Effector memory CD8-positive, alpha-beta T cell (primary cell): ENCODE measurements around the gene TLR6.

Source experiments
- ATAC-seq: fragments of 150-1000 bp; cut with Tn5 transposase; replicated peaks from 2 replicates; pipeline ENCODE4 v1.10.0; 2021; ENCODE audit warnings: mild to moderate bottlenecking, moderate library complexity
- DNase-seq, 3 experiments: peaks; one replicate each; pipeline ENCODE4 v3.0.0; 2021
- H3K27ac Mint-ChIP-seq, 2 donors: one replicate each; pipeline ENCODE4 v1.8.0; 2022; ENCODE audit warnings: mild to moderate bottlenecking in 2 of 2, mixed read lengths in 2 of 2, moderate library complexity in 2 of 2
- H3K27me3 Mint-ChIP-seq, 2 donors: one replicate each; pipeline ENCODE4 v1.8.0; 2022; ENCODE audit warnings: mixed read lengths in 2 of 2
- H3K36me3 Mint-ChIP-seq: one replicate; pipeline ENCODE4 v1.8.0; 2022; ENCODE audit warnings: mild to moderate bottlenecking, moderate library complexity, mixed read lengths; ENCODE audit not compliant: insufficient read depth
- H3K4me1 Mint-ChIP-seq, 2 donors: one replicate each; pipeline ENCODE4 v1.8.0; 2022; ENCODE audit warnings: low read depth in 2 of 2, mixed read lengths in 2 of 2
- H3K4me3 Mint-ChIP-seq, 2 donors: one replicate each; pipeline ENCODE4 v1.8.0; 2022; ENCODE audit warnings: mild to moderate bottlenecking in 2 of 2, mixed read lengths in 2 of 2, moderate library complexity in 2 of 2
- H3K9me3 Mint-ChIP-seq, 2 donors: one replicate each; pipeline ENCODE4 v1.8.0; 2022; ENCODE audit warnings: mixed read lengths in 2 of 2

The TLR6 gene

GRCh38 chr4:38876636-38877035, 20.0 kb upstream of the TLR6 start:
- DNase-seq (no peak), ATAC-seq (no peak)
- H3K36me3 Mint-ChIP-seq: no peaks in the 10 kb centered on the region
- H3K27me3 Mint-ChIP-seq: peaks cover 45 to 53% of the 10 kb centered on the region in 2 donors
- H3K27ac Mint-ChIP-seq: no peak overlapping the region
- H3K9me3 Mint-ChIP-seq: no peaks in the 10 kb centered on the region
- no peaks in the 10 kb centered on the region for H3K4me1 Mint-ChIP-seq
- H3K4me3 Mint-ChIP-seq: no peak overlapping the region

DNA sequence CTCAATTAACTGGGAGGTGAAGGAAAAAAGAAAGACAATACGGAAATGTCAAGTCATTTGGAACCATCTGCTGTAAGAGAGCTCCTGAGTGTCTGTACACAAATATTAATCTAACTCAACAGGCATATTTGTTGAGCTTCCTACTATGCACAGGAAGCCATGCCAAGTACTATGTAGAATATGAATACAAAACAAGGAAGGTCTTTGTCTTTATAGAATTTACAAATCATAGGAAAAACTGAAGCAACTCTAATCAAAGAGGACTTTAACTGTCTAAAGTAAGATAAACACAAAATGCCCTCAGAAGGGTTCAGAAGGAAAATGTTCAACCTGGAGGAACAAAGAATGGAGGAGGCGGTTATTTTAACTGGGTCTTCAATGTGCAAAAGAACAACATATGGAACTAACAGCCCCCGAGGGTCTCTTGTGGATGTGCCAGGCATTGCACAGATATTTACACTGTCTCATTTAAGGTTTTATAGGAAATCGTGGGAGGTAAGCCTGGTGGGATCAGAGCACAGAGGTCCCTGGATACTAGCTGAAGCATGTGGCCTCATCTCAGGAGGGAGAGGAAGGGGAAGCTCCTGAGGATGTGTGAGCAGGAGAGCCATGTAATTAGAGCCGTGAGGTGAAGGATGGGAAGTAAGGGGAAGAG, 16.8 kb upstream of the TLR6 start:
- no peak for DNase-seq
- Mint-ChIP-seq H3K36me3 (no peaks in the 10 kb centered on the region), H3K4me1 (peaks cover 0 to 1% of the 10 kb centered on the region in 2 donors), H3K4me3 (no peak overlapping the region), H3K27ac (no peak overlapping the region), H3K9me3 (no peaks in the 10 kb centered on the region), H3K27me3 (peaks cover 58 to 65% of the 10 kb centered on the region in 2 donors)
- ATAC-seq: no peak

- DNase-seq (no peak), ATAC-seq (no peak)
- peaks cover 0 to 2% of the 10 kb centered on the region in 2 donors for H3K4me1 Mint-ChIP-seq
- no peaks in the 10 kb centered on the region for H3K36me3 Mint-ChIP-seq
- no peaks in the 10 kb centered on the region for H3K9me3 Mint-ChIP-seq
- H3K27me3 Mint-ChIP-seq: peaks cover 55 to 64% of the 10 kb centered on the region in 2 donors
- no peak overlapping the region for H3K27ac Mint-ChIP-seq
- no peak overlapping the region for H3K4me3 Mint-ChIP-seq
These were observed 16.0 kb upstream of the TLR6 start for GRCh38 chr4:38872620-38873019.

GRCh38 chr4:38871593-38871992, 15.0 kb upstream of the TLR6 start:
- no peak for ATAC-seq
- H3K27me3 Mint-ChIP-seq: peaks cover 44 to 61% of the 10 kb centered on the region in 2 donors
- H3K4me1 Mint-ChIP-seq: peaks cover 0 to 2% of the 10 kb centered on the region in 2 donors
- no peak overlapping the region for H3K27ac Mint-ChIP-seq
- no peak overlapping the region for H3K4me3 Mint-ChIP-seq
- no peaks in the 10 kb centered on the region for H3K36me3 Mint-ChIP-seq
- no peak for DNase-seq
- no peaks in the 10 kb centered on the region for H3K9me3 Mint-ChIP-seq

DNA sequence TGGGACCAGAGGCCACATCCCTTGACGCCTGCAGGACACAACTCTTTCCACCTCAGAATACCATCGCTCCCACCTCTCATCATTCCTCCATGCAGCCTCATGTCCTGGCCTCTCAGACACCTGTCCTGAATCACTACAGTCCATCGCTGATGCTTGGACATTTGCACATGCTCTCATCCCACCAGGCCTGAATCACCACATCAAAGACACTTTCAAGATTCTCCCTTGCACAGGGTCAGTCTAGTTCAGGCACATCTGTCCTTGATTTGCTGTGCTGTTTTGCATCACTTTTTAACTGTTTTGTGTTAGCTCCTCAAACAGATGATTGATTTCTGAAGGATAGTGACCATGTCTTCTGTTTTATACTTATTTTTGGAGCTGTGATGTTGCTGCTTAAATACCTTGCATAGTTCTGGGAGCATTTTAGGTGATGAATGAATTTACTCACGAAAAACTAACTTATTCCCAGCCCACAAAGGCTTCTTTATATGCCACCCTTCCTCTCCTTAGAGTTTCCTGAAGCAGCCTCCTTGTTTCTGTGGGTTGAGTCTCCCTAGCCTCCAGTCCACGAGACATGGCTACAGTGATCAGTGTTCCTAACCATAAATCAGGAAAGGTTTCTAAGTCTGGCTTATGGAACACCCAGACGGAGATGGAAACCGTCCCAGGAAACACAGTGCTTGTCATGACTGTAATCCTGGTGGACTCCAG, 13.6 kb upstream of the TLR6 start:
- DNase-seq: no peak
- ATAC-seq: no peak
- Mint-ChIP-seq H3K27ac (no peak overlapping the region), H3K4me3 (no peak overlapping the region), H3K27me3 (peaks cover 34 to 60% of the 10 kb centered on the region in 2 donors), H3K9me3 (no peaks in the 10 kb centered on the region), H3K36me3 (no peaks in the 10 kb centered on the region), H3K4me1 (peaks cover 0 to 2% of the 10 kb centered on the region in 2 donors)

GRCh38 chr4:38869511-38869910, 12.9 kb upstream of the TLR6 start:
- peaks cover 0 to 2% of the 10 kb centered on the region in 2 donors for H3K4me1 Mint-ChIP-seq
- no peaks in the 10 kb centered on the region for H3K36me3 Mint-ChIP-seq
- peaks cover 29 to 58% of the 10 kb centered on the region in 2 donors for H3K27me3 Mint-ChIP-seq
- H3K4me3 Mint-ChIP-seq: no peak overlapping the region
- no peak for ATAC-seq
- H3K9me3 Mint-ChIP-seq: no peaks in the 10 kb centered on the region
- H3K27ac Mint-ChIP-seq: no peak overlapping the region
- DNase-seq: no peak

DNA sequence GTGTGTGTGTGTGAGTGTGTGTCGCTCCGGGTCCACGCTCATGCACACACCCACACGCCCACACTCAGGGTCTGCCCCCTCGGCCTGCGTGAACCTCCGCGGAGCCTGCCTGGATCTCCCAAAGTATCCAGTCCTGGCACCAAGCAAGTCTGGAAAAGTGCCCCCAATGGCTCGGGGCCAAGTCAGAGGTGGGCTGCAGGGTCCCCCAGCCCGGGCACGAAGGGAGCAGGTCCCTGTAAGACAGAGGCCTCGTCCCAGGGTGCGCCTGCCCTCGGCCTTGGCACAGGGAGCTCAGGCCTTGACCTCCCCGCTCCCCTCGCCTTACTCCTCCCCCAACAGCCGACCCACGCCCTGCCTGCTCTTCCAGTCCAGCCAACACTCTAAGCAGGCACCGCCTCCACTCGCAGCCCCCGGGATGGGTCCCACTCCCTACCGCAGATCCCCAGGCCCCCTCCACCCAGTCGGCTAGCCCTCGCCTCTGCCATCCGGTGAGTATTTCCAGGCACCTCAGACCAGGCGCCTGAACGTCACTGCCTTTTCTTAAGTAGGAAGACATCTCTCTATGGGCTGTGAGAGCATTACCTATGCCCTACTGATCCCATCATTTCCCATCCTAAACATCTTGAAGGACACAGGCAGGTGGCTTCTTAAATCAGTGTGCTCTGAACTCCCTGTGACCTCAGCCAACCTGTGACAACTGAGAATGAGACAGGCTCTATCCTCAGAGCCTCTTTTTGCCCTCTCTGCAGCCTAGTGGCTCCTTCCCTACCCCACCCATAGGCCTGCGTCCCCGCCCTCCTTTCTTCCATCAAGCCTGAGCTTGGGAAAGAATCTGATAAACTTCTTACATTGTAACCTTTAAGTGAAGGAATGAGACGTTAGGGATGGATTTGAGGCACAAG, 11.7 kb upstream of the TLR6 start:
- peaks cover 29 to 58% of the 10 kb centered on the region in 2 donors for H3K27me3 Mint-ChIP-seq
- H3K27ac Mint-ChIP-seq: no peak overlapping the region
- no peaks in the 10 kb centered on the region for H3K36me3 Mint-ChIP-seq
- peaks cover 0 to 2% of the 10 kb centered on the region in 2 donors for H3K4me1 Mint-ChIP-seq
- ATAC-seq (peak; percentile 21), DNase-seq (no peak)
- H3K4me3 Mint-ChIP-seq: peak overlapping the region; percentile 63 to 68
- H3K9me3 Mint-ChIP-seq: no peaks in the 10 kb centered on the region

- H3K4me3 Mint-ChIP-seq: peak within 1 kb of the TSS; percentile 63 to 68
- H3K36me3 Mint-ChIP-seq: no peaks in the 10 kb centered on the region
- DNase-seq (no peak), ATAC-seq (peak; percentile 69)
- H3K27me3 Mint-ChIP-seq: peaks cover 31 to 58% of the 10 kb centered on the region in 2 donors
- no peaks in the 10 kb centered on the region for H3K9me3 Mint-ChIP-seq
- H3K27ac Mint-ChIP-seq: no peak within 1 kb of the TSS
- H3K4me1 Mint-ChIP-seq: peaks cover 0 to 2% of the 10 kb centered on the region in 2 donors
These were observed 11.0 kb upstream of the TLR6 start, which contains the start of gene FAM114A1 for GRCh38 chr4:38867478-38868058. FAM114A1 (plus strand) TSS chr4:38867806; CDS start chr4:38878079, 10,273 bp downstream.

DNA sequence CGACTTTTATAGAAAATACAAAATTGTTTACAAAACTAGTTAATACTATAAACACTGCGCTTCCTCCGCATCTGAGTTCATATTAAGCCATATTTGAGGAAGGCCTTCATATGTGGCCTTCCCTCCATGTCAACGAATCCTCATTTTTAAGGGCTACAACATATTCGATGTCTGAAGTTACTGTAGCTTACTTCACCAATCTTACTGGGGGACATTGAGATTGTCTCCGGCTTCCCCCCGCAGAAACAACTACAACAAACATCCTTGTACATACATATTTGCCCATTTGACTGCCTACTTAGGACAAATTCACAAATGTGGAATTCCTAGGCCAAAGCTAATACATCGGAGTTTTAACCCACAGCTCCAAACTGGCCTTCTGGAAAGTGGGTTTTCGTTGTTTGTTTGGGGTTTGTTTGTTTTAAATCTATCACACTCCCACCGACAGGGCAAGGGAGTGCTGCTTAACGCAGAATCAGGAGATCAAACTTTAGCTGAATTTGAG, 10.4 kb upstream of the TLR6 start:
- no peaks in the 10 kb centered on the region for H3K36me3 Mint-ChIP-seq
- H3K9me3 Mint-ChIP-seq: no peaks in the 10 kb centered on the region
- no peak overlapping the region for H3K27ac Mint-ChIP-seq
- H3K27me3 Mint-ChIP-seq: peaks cover 36 to 61% of the 10 kb centered on the region in 2 donors
- DNase-seq: no peak
- ATAC-seq: no peak
- H3K4me3 Mint-ChIP-seq: peak overlapping the region; percentile 27 to 51
- peaks cover 0 to 2% of the 10 kb centered on the region in 2 donors for H3K4me1 Mint-ChIP-seq

GRCh38 chr4:38865445-38865844, 8.8 kb upstream of the TLR6 start:
- Mint-ChIP-seq H3K4me3 (no peak overlapping the region), H3K36me3 (no peaks in the 10 kb centered on the region), H3K9me3 (no peaks in the 10 kb centered on the region), H3K27me3 (peaks cover 49 to 75% of the 10 kb centered on the region in 2 donors), H3K4me1 (peaks cover 0 to 4% of the 10 kb centered on the region in 2 donors), H3K27ac (no peak overlapping the region)
- no peak for DNase-seq
- no peak for ATAC-seq

- no peak for ATAC-seq
- Mint-ChIP-seq H3K27me3 (peaks cover 39 to 48% of the 10 kb centered on the region in 2 donors), H3K9me3 (no peaks in the 10 kb centered on the region), H3K4me3 (no peak overlapping the region), H3K36me3 (no peaks in the 10 kb centered on the region), H3K4me1 (peaks cover 0 to 2% of the 10 kb centered on the region in 2 donors), H3K27ac (no peak overlapping the region)
- no peak for DNase-seq
These were observed 5.2 kb upstream of the TLR6 start for GRCh38 chr4:38861791-38862190.

DNA sequence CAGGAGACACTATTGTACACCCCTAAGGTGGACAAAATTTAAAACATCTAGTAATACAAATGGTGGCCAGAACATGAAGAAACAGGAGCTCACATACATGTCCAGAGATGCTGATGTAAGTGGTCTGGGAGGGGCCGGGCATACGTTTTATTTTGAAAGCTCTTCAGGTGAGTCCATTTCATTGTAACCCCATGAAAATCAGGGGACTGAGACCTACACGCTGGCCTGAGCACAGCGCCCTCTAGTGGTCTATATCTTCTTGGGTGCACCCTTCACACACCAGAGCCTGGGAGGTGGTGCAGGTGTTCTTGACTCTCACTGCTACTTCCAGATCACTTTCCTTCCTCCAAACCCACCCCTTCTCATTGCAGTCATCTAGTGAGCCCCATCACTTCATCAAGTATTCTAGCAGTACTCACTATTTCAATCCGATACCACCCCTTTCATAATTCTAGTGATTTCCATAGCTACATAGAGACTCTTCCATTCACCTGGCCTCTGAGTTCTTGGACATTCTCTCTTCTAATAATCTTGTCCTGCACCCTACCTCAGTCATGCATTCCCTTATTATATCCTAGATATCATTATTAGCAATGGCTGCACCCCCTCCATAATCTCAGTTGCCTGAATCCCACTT, 4.3 kb upstream of the TLR6 start:
- H3K4me1 Mint-ChIP-seq: peaks cover 2 to 4% of the 10 kb centered on the region in 2 donors
- H3K27me3 Mint-ChIP-seq: peaks cover 39 to 46% of the 10 kb centered on the region in 2 donors
- H3K9me3 Mint-ChIP-seq: no peaks in the 10 kb centered on the region
- DNase-seq: peak; percentile 50 to 51 (median 50)
- H3K36me3 Mint-ChIP-seq: no peaks in the 10 kb centered on the region
- no peak overlapping the region for H3K27ac Mint-ChIP-seq
- H3K4me3 Mint-ChIP-seq: no peak overlapping the region
- peak; percentile 69 for ATAC-seq
